OCI-LY7 (cell line): ENCODE measurements around the gene ADAMTSL2.

Experiments
- EZH2phosphoT487 ChIP-seq: fragments of 200-600 bp; sonication (generic); IDR thresholded peaks from 2 replicates; pipeline ENCODE4 v1.6.1; 2018; ENCODE audit warnings: low read depth, borderline replicate concordance, mild to moderate bottlenecking, mixed run types, antibody characterized with exemption, low read length, moderate library complexity, mixed read lengths
- TF ChIP-seq, protein P1 (sequence below): fragments of 200-600 bp; sonication (generic); conservative IDR thresholded peaks from 2 replicates; pipeline ENCODE4 v1.5.1; 2014; ENCODE audit warnings: mild to moderate bottlenecking, antibody characterized with exemption, low read length, moderate library complexity, mixed read lengths

DNA sequence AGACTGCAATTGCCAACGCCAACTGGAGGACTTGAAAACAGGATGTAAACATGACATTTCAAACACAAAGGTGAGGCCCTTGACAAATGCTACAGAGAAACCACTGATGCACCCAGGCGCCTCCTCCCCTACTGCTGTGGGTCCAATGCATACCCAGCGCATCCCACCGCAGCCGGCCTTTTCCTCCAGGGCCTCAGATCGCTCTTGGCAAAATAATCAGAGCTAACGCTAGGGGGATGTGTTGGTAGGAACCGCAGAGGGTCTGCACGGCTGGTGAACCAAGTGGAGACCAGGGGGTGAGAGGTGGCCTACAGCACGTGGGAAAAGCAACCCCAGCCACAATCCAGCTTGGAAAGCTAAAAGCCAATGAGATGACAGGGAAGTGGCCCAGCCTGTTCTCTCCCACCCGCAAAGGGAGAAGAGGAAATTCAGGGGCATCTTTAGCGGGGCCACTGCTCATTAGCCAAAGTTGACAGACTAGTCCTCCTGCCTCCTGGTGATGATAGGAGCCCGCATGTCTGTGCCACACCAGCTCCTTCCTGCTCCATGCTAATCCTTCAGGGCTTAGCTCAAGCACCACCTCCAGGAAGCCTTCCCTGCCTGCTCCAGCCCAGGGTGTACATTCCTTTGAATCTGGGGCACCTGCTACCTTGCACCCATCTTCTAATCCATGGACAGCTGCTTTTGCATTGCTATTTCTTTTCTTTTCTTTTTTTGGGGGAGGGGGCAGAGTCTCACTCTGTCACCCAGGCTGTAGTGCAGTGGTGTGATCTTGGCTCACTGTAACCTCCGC lies 68.8 kb downstream of the ADAMTSL2 start:
- TF ChIP-seq, protein P1, sequence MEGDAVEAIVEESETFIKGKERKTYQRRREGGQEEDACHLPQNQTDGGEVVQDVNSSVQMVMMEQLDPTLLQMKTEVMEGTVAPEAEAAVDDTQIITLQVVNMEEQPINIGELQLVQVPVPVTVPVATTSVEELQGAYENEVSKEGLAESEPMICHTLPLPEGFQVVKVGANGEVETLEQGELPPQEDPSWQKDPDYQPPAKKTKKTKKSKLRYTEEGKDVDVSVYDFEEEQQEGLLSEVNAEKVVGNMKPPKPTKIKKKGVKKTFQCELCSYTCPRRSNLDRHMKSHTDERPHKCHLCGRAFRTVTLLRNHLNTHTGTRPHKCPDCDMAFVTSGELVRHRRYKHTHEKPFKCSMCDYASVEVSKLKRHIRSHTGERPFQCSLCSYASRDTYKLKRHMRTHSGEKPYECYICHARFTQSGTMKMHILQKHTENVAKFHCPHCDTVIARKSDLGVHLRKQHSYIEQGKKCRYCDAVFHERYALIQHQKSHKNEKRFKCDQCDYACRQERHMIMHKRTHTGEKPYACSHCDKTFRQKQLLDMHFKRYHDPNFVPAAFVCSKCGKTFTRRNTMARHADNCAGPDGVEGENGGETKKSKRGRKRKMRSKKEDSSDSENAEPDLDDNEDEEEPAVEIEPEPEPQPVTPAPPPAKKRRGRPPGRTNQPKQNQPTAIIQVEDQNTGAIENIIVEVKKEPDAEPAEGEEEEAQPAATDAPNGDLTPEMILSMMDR: no peak
- TF ChIP-seq EZH2phosphoT487: no peak
